Dendritic cell treated with granulocyte-macrophage colony-stimulating factor and Interleukin-4, amounts not matched to agents 40 ng/mL and 50 ng/mL, for 4 days (primary cell): ENCODE data around the gene SARNP.
"Not testable (repeated sequence)": the region's sequence is repeated elsewhere in the genome, so short reads cannot be mapped to it uniquely, and the experiment has no call there.

ENCODE experiments used
- H3K27ac Mint-ChIP-seq: one replicate; pipeline ENCODE4 v1.8.0; 2022; ENCODE audit warnings: mild to moderate bottlenecking, mixed read lengths
- H3K27me3 Mint-ChIP-seq: one replicate; pipeline ENCODE4 v1.8.0; 2022; ENCODE audit warnings: mild to moderate bottlenecking, mixed read lengths
- H3K36me3 Mint-ChIP-seq: one replicate; pipeline ENCODE4 v1.8.0; 2022; ENCODE audit warnings: low read depth, mixed read lengths
- H3K4me1 Mint-ChIP-seq: one replicate; pipeline ENCODE4 v1.8.0; 2022; ENCODE audit warnings: low read depth, mixed read lengths
- H3K4me3 Mint-ChIP-seq: one replicate; pipeline ENCODE4 v1.8.0; 2022; ENCODE audit warnings: mild to moderate bottlenecking, moderate library complexity, mixed read lengths
- H3K9me3 Mint-ChIP-seq: one replicate; pipeline ENCODE4 v1.8.0; 2022; ENCODE audit warnings: mixed read lengths
- intact Hi-C: fragments of 100-400 bp; cut with micrococcal nuclease; formaldehyde crosslinking; loops from one replicate; pipeline ENCODE4 v1.15.0; 2022

Gene SARNP, protein sequence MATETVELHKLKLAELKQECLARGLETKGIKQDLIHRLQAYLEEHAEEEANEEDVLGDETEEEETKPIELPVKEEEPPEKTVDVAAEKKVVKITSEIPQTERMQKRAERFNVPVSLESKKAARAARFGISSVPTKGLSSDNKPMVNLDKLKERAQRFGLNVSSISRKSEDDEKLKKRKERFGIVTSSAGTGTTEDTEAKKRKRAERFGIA

DNA sequence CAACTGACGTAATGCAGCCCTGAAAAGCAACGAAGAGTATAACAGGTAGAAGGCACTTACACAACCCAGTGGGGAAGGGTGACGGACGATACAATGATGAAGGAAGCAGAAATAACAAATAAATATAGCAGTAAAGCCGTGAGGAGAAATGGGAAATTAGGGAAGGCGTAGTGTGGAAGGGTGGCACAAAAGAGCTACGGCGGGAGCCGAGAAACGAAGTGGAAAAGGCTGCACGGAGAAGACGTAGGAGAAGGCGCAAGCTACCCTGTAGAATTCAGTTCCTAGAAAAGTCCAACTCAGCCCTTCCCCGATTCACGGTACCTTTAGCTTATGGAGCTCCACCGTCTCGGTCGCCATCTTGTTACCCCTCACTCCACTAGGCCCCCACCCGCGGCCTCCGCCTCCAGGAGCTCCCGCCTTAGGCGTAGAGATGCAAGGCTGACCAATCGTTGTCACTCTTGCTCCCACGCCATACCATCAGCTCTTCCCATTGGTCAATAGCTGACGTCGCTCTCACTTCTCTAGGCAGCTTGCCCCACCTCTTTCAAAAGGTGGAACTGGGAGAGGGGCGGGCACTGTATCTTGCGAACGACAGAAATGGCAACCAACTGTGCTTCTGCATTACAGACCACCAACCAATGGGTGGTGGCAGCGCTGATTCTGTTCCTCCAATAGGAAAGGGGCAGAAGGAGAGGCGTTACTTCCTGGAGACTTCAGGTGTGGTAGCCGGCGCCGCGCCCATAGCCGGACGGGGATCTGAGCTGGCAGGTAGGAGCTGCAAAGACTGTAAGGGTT, at the start of gene SARNP, which contains the start of gene ORMDL2:
TSS of gene SARNP (minus strand) at position 380 of the 795 bp plus-strand sequence. CDS start at position 357, 23 bp downstream.
TSS of gene ORMDL2 (plus strand) at position 697 of the 795 bp plus-strand sequence. CDS start 959 bp downstream, outside the sequence.
- peaks cover 68% of the 10 kb centered on the region for H3K36me3 Mint-ChIP-seq
- no peak within 1 kb of the TSS for H3K27ac Mint-ChIP-seq
- no peaks in the 10 kb centered on the region for H3K27me3 Mint-ChIP-seq
- peaks cover 35% of the 10 kb centered on the region for H3K4me1 Mint-ChIP-seq
- H3K4me3 Mint-ChIP-seq, result no peak within 1 kb of the TSS
- intact Hi-C loops, result loop anchor here (1.0 to 10.0 kb wide), 5 partner anchors 12 to 287 kb away; partner anchors contain the start of genes DNAJC14, PA2G4 and PYM1
- H3K9me3 Mint-ChIP-seq, result no peaks in the 10 kb centered on the region

DNA sequence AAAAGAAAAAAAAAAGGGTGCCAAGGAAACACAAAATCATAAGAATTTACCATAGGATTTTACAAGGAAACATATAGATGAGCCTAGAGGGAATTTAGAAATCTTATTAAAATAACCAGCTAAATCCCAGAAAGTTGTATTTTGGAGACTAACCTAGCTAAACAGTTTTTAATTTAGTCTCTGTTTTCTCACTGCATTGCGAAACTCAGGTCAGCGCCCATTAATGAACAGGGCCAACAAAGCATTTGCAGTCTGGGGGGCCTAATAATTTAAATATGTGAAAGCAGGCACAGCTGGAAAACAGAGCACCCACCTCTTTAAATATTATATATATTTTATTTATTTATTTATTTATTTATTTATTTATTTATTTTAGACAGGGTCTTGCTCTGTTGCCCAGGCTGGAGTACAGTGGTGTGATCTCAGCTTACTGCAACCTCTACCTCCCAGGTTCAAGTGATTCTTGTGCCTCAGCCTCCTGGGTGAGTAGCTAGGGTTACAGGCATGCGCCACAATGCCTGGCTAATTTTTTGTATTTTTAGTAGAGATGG, 49.0 kb upstream of the SARNP start:
- H3K36me3 Mint-ChIP-seq, H3K4me1 Mint-ChIP-seq, H3K4me3 Mint-ChIP-seq, intact Hi-C loops, H3K27ac Mint-ChIP-seq, H3K27me3 Mint-ChIP-seq, H3K9me3 Mint-ChIP-seq: not testable (repeated sequence)

GRCh38 chr12:55865327-55865726, 47.8 kb upstream of the SARNP start:
- intact Hi-C loops, result no loop called here
- no peak overlapping the region for H3K4me3 Mint-ChIP-seq
- H3K4me1 Mint-ChIP-seq, result no peaks in the 10 kb centered on the region
- no peaks in the 10 kb centered on the region for H3K36me3 Mint-ChIP-seq
- H3K27me3 Mint-ChIP-seq, result no peaks in the 10 kb centered on the region
- peaks cover 8% of the 10 kb centered on the region for H3K9me3 Mint-ChIP-seq
- no peak overlapping the region for H3K27ac Mint-ChIP-seq

- H3K9me3 Mint-ChIP-seq, H3K4me3 Mint-ChIP-seq, H3K36me3 Mint-ChIP-seq, H3K27ac Mint-ChIP-seq, intact Hi-C loops, H3K4me1 Mint-ChIP-seq, H3K27me3 Mint-ChIP-seq: not testable (repeated sequence)
Measured at GRCh38 chr12:55862931-55863330, 45.4 kb upstream of the SARNP start.

DNA sequence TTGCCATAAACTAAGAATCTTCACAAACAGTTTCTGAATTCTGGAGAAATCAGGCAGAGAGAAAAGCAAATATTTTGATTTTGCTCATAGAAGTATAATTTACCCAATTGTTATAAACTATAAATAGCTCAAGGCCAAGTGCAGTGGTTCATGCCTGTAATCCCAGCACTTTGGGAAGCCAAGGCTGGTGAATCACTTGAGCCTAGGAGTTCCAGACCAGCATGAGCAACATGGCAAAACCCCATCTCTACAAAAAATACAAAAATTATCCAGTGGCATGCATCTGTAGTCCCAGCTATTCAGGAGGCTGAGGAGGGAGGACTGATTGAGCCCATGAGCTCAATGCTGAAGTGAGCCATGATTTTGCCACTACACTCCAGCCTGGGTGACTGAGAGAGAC, 44.8 kb upstream of the SARNP start:
- Mint-ChIP-seq H3K4me3 (no peak overlapping the region), H3K9me3 (peaks cover 8% of the 10 kb centered on the region), H3K27me3 (no peaks in the 10 kb centered on the region), H3K36me3 (no peaks in the 10 kb centered on the region), H3K27ac (no peak overlapping the region), H3K4me1 (no peaks in the 10 kb centered on the region)
- intact Hi-C loops, result no loop called here

GRCh38 chr12:55861871-55862270, 44.3 kb upstream of the SARNP start:
- H3K9me3 Mint-ChIP-seq, result peaks cover 8% of the 10 kb centered on the region
- H3K27me3 Mint-ChIP-seq, result no peaks in the 10 kb centered on the region
- H3K36me3 Mint-ChIP-seq, result no peaks in the 10 kb centered on the region
- no peak overlapping the region for H3K27ac Mint-ChIP-seq
- H3K4me3 Mint-ChIP-seq, result no peak overlapping the region
- H3K4me1 Mint-ChIP-seq, result no peaks in the 10 kb centered on the region
- intact Hi-C loops, result no loop called here

DNA sequence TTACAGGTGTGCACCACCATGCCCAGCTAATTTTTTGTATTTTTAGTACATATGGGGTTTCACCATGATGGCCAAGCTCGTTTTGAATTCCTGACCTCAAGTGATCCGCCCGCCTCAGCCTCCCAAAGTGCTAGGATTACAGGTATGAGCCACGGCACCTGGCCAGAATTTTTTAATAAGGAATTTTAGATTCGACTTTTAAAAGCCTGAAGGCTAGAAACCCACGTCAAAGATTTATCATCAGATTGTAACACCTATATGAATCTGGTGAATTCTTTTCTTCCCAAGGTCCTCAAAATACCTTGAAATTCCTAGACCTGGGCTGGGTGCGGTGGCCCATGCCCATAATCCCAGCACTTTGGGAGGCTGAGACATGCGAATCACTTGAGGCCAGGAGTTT, 43.9 kb upstream of the SARNP start:
- H3K4me3 Mint-ChIP-seq, result no peak overlapping the region
- no peaks in the 10 kb centered on the region for H3K4me1 Mint-ChIP-seq
- H3K9me3 Mint-ChIP-seq, result peaks cover 8% of the 10 kb centered on the region
- intact Hi-C loops, result no loop called here
- H3K36me3 Mint-ChIP-seq, result no peaks in the 10 kb centered on the region
- no peak overlapping the region for H3K27ac Mint-ChIP-seq
- H3K27me3 Mint-ChIP-seq, result no peaks in the 10 kb centered on the region

DNA sequence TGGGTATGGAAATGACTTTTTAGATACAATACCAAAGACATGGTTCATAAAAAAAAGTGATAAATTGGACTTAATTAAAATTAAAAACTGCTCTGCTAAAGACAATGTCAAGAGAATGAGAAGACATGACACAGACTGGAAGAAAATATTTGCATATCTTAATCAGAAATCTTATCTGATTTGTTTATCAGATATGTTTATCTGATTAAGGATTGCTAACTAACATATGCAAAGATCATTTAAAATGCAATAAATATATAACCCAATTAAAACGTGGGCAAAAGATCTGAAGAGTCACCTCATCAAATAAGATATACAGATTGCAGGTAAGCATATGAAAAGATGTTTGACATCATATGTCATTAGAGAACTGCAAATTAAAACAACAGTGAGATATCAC, 35.2 kb upstream of the SARNP start:
- Mint-ChIP-seq H3K4me1 (peaks cover 30% of the 10 kb centered on the region), H3K36me3 (no peaks in the 10 kb centered on the region), H3K27ac (no peak overlapping the region), H3K27me3 (no peaks in the 10 kb centered on the region), H3K4me3 (no peak overlapping the region), H3K9me3 (no peaks in the 10 kb centered on the region)
- intact Hi-C loops, result no loop called here

GRCh38 chr12:55850893-55851292, 33.4 kb upstream of the SARNP start:
- H3K27ac Mint-ChIP-seq, result peak overlapping the region; percentile 99
- H3K4me3 Mint-ChIP-seq, result no peak overlapping the region
- H3K4me1 Mint-ChIP-seq, result peaks cover 49% of the 10 kb centered on the region
- H3K36me3 Mint-ChIP-seq, result no peaks in the 10 kb centered on the region
- intact Hi-C loops, result loop anchor here (2.0 kb wide), 1 partner anchor 76 kb away; the partner anchor contains the start of gene PYM1
- H3K27me3 Mint-ChIP-seq, result no peaks in the 10 kb centered on the region
- no peaks in the 10 kb centered on the region for H3K9me3 Mint-ChIP-seq

DNA sequence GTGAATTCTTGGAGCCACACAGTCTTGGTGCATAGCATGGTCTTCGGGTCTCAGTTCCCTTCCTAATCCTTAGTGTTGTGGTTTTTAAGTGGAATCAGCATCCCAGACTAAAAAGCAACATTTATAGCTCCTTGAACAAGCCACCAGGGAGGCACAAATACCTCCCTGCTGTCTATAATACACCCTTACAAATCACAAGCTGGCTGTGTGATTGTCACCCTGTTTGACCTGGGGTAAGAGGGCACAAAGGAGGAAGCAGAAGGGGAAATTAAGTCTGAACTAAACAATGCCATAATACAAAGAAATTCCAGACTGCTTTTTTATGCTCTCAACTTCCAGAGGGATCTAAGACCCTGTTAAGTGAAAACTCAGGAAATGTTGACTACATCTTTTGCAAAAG, 32.9 kb upstream of the SARNP start:
- Mint-ChIP-seq H3K9me3 (no peaks in the 10 kb centered on the region), H3K4me3 (no peak overlapping the region), H3K36me3 (no peaks in the 10 kb centered on the region), H3K4me1 (peaks cover 54% of the 10 kb centered on the region), H3K27me3 (no peaks in the 10 kb centered on the region), H3K27ac (peak overlapping the region; percentile 99)
- intact Hi-C loops, result loop anchor here (2.0 kb wide), 1 partner anchor 76 kb away; the partner anchor contains the start of gene PYM1

GRCh38 chr12:55849616-55850343, 32.3 kb upstream of the SARNP start:
- Mint-ChIP-seq H3K4me1 (peaks cover 60% of the 10 kb centered on the region), H3K27me3 (no peaks in the 10 kb centered on the region), H3K27ac (peak overlapping the region; percentile 99), H3K36me3 (no peaks in the 10 kb centered on the region), H3K4me3 (no peak overlapping the region), H3K9me3 (no peaks in the 10 kb centered on the region)
- intact Hi-C loops, result loop anchor here (2.0 kb wide), 2 partner anchors 77 to 269 kb away; partner anchors contain the start of genes PYM1 and ZC3H10

DNA sequence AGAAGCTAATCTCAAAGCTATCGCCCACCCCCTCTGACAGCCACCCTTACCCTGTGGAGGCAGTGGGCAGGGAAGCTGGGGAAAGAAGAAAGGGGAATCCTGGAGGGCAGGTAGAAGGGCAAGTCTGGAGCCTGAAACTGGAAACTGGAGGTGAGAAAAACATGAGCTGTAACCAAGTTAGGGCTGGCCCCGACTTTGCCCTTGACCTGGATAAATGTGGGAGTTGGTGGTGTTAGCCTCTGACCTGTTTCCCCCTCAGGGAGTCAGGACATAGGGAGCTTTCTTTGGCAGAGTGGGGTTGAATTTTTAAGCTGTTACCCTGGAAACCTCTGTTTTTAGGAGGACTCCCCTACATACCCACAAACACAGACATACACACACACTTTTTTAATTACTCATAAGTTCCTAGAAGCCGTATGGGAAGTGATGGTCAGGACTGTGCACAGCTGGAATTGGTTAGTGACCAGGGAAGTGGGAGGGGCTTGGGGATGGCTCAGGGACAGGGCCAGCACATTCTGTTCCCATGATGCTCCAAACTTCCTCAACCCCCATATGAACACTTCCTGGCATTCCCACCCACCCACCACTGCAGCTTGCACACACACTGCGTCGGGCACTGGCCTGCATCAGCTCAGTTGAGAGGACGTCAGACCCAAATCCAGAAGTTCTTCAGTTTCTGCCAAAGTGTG, 30.2 kb upstream of the SARNP start:
- Mint-ChIP-seq H3K4me3 (peak overlapping the region; percentile 32), H3K9me3 (no peaks in the 10 kb centered on the region), H3K4me1 (peaks cover 73% of the 10 kb centered on the region), H3K36me3 (no peaks in the 10 kb centered on the region), H3K27ac (peak overlapping the region; percentile 99), H3K27me3 (no peaks in the 10 kb centered on the region)
- intact Hi-C loops, result loop anchor here (1.0 to 2.0 kb wide), 3 partner anchors 18 to 271 kb away; partner anchors contain the start of genes DNAJC14, SARNP and ZC3H10

DNA sequence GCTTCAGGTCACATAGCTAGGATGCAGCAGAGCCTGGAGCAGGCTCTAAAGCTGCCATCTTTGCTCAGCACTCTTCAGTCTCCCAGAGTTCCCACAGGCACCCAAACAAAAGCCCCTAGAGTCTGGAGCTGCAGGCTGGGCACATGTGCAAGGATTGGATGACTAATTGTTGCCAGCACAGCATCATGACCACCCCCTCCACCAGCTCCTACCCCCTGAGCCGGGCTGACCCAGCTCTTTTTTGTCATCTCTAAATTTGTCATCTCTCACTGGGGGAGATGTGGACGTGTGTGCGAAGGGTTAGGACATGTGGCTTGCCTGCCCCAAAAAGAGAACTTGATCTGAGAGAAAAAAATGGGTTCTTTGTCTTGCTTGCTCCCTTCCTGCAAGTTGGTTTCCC, 29.5 kb upstream of the SARNP start:
- Mint-ChIP-seq H3K36me3 (no peaks in the 10 kb centered on the region), H3K27me3 (no peaks in the 10 kb centered on the region), H3K27ac (peak overlapping the region; percentile 99), H3K4me1 (peaks cover 80% of the 10 kb centered on the region), H3K4me3 (peak overlapping the region; percentile 23), H3K9me3 (no peaks in the 10 kb centered on the region)
- intact Hi-C loops, result loop anchor here (1.0 kb wide), 1 partner anchor 30 kb away; the partner anchor contains the start of gene SARNP
